ENCODE measurements around the gene DIDO1.

Gene DIDO1

DNA sequence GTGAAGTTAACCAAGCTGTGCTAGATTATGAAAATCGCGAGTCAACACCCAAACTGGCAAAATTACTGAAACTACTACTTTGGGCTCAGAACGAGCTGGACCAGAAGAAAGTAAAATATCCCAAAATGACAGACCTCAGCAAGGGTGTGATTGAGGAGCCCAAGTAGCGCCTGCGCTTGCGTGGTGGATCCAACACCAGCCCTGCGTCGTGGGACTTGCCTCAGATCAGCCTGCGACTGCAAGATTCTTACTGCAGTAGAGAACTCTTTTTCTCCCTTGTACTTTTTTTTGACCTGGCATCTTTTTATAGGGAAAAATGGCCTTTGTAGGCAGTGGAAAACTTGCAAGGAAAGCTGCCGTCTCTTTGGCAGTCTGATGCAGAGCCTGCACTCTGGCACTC is 18.4 kb upstream of the DIDO1 start:
- Histone ChIP-seq H3K9me3 (ENCODE audit: control insufficient read depth, low read length) (no peaks in the 10 kb centered on the region), H3K9ac (ENCODE audit: low read length) (no peak overlapping the region), H3K4me1 (ENCODE audit: control insufficient read depth, insufficient read depth, low read length) (peaks cover 20% of the 10 kb centered on the region), H3K36me3 (ENCODE audit: control insufficient read depth, insufficient read depth, low read length, severe bottlenecking) (peaks cover 57% of the 10 kb centered on the region), H3K4me3 (ENCODE audit: low read length) (no peak overlapping the region), H3K27me3 (replicated peaks; ENCODE audit: control insufficient read depth, insufficient read depth, low read length) (no peaks in the 10 kb centered on the region)
- DNase-seq (ENCODE audit: low read depth) = no peak

DNA sequence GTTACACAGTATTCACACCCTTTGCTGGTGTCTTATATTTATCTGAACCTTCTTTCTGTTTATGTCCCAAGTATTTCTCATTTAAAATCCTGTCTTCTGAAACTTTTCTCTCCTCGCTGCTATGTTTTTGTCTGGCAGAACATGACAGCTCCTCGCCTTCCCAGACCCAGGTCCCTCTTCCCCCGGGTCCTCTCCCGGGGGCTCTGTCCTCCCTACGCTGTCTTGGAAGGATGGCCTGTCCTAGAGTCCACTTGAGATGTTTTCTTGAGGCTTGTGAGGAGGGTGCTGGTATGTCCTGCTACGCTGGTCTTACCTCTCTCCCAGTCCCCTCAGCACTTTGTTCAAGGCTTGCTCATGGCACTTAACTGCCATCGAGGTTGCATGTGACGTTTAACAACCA is 17.9 kb upstream of the DIDO1 start:
- Histone ChIP-seq H3K4me3 (ENCODE audit: low read length) (no peak overlapping the region), H3K36me3 (ENCODE audit: control insufficient read depth, insufficient read depth, low read length, severe bottlenecking) (peaks cover 52% of the 10 kb centered on the region), H3K4me1 (ENCODE audit: control insufficient read depth, insufficient read depth, low read length) (peaks cover 25% of the 10 kb centered on the region)

DNA sequence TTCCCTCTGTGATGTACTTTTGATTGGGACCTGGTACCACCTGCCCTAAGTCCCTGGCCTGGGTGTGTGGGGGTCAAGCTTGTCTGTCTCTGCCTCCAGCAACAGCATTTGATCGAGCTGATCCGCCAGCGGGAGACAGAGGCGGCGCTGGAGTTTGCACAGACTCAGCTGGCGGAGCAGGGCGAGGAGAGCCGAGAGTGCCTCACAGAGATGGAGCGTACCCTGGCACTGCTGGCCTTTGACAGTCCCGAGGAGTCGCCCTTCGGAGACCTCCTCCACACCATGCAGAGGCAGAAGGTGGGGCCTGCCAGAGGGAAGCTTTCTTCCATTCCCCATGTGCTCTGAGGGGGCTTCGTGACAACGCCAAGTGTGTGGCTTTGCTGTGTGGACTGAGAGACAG is 17.1 kb upstream of the DIDO1 start:
- no peak overlapping the region for H3K9ac ChIP-seq (ENCODE audit: low read length)
- peaks cover 27% of the 10 kb centered on the region for H3K4me1 ChIP-seq (ENCODE audit: control insufficient read depth, insufficient read depth, low read length)
- no peaks in the 10 kb centered on the region for H3K9me3 ChIP-seq (ENCODE audit: control insufficient read depth, low read length)
- no peak overlapping the region for H3K4me3 ChIP-seq (ENCODE audit: low read length)
- no peak for DNase-seq (ENCODE audit: low read depth)
- H3K36me3 ChIP-seq (ENCODE audit: control insufficient read depth, insufficient read depth, low read length, severe bottlenecking) = peaks cover 50% of the 10 kb centered on the region
- H3K27me3 ChIP-seq (replicated peaks; ENCODE audit: control insufficient read depth, insufficient read depth, low read length) = no peaks in the 10 kb centered on the region

More for the DNA sequence above, 17.9 kb upstream of the DIDO1 start:
- no peak overlapping the region for H3K9ac ChIP-seq (ENCODE audit: low read length)
- DNase-seq (ENCODE audit: low read depth) = no peak
- no peaks in the 10 kb centered on the region for H3K9me3 ChIP-seq (ENCODE audit: control insufficient read depth, low read length)
- H3K27me3 ChIP-seq (replicated peaks; ENCODE audit: control insufficient read depth, insufficient read depth, low read length) = no peaks in the 10 kb centered on the region

DNA sequence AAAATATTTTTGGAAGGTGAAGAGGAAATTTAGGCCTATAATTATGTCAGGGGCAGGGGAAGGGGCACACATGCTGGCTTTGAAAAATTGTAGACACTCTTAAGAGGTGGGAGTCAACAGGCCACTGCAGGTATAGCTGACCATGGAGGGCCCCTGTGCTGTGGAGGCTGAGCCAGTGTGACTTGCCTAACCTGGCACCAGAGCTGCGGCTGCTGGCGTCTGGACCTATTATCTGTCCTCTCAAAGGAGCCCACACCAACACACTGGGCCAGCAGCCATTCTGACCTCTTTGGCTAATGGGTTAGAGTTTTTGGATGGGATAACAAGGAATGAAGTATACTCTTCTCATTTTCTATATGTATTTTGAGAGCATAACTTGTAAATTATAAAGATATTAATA is 16.2 kb upstream of the DIDO1 start:
- Histone ChIP-seq H3K36me3 (ENCODE audit: control insufficient read depth, insufficient read depth, low read length, severe bottlenecking) (peaks cover 43% of the 10 kb centered on the region), H3K27me3 (replicated peaks; ENCODE audit: control insufficient read depth, insufficient read depth, low read length) (no peaks in the 10 kb centered on the region), H3K4me3 (ENCODE audit: low read length) (no peak overlapping the region), H3K9ac (ENCODE audit: low read length) (peak overlapping the region; percentile 30), H3K9me3 (ENCODE audit: control insufficient read depth, low read length) (no peaks in the 10 kb centered on the region), H3K4me1 (ENCODE audit: control insufficient read depth, insufficient read depth, low read length) (peaks cover 27% of the 10 kb centered on the region)
- no peak for DNase-seq (ENCODE audit: low read depth)

DNA sequence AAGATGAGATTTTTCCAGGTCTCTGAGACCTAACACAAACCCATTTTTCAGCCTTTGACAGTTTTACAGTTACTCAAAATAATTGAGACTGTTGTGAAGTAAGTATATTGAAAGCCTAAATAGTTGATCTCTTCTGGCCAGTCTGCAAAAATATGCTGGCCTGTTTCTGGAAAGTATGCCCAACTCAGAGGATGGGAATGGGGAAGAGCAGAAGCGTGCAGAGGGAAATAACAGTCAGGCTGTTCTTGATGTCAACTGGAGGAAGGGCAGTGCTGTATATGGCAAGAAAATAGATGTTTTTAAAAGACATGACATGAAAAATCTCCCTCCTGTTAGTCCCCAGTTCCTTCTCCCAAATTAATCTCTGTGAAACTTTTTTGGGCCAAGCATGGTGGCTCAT is 15.5 kb upstream of the DIDO1 start:
- Histone ChIP-seq H3K27me3 (replicated peaks; ENCODE audit: control insufficient read depth, insufficient read depth, low read length) (no peaks in the 10 kb centered on the region), H3K9ac (ENCODE audit: low read length) (peak overlapping the region; percentile 30), H3K4me3 (ENCODE audit: low read length) (no peak overlapping the region), H3K36me3 (ENCODE audit: control insufficient read depth, insufficient read depth, low read length, severe bottlenecking) (peaks cover 37% of the 10 kb centered on the region), H3K4me1 (ENCODE audit: control insufficient read depth, insufficient read depth, low read length) (peaks cover 27% of the 10 kb centered on the region), H3K9me3 (ENCODE audit: control insufficient read depth, low read length) (no peaks in the 10 kb centered on the region)
- peak; percentile 53 for DNase-seq (ENCODE audit: low read depth)

DNA sequence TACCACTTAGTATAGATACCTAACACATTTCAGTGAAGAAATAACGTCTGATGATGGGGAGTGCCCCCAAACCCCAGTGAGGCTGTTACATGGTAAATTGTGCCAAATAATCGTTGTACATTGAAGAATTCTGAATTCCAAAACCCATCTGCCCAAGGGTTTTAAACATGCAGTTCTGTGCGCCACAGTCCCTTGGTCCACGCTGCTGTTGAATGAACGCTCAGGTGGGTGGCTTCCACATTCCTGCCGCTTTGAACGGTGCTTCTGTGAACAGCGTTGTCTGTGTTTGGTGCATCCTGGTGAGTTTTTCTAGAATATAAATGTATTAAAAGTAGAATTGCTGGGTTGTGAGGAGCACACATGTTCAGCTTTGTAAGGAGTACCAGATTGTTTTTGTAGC is 14.6 kb upstream of the DIDO1 start:
- no peaks in the 10 kb centered on the region for H3K27me3 ChIP-seq (replicated peaks; ENCODE audit: control insufficient read depth, insufficient read depth, low read length)
- H3K4me3 ChIP-seq (ENCODE audit: low read length) = no peak overlapping the region
- H3K36me3 ChIP-seq (ENCODE audit: control insufficient read depth, insufficient read depth, low read length, severe bottlenecking) = peaks cover 28% of the 10 kb centered on the region
- H3K9me3 ChIP-seq (ENCODE audit: control insufficient read depth, low read length) = no peaks in the 10 kb centered on the region
- DNase-seq (ENCODE audit: low read depth) = no peak
- peaks cover 32% of the 10 kb centered on the region for H3K4me1 ChIP-seq (ENCODE audit: control insufficient read depth, insufficient read depth, low read length)
- H3K9ac ChIP-seq (ENCODE audit: low read length) = peak overlapping the region; percentile 15

DNA sequence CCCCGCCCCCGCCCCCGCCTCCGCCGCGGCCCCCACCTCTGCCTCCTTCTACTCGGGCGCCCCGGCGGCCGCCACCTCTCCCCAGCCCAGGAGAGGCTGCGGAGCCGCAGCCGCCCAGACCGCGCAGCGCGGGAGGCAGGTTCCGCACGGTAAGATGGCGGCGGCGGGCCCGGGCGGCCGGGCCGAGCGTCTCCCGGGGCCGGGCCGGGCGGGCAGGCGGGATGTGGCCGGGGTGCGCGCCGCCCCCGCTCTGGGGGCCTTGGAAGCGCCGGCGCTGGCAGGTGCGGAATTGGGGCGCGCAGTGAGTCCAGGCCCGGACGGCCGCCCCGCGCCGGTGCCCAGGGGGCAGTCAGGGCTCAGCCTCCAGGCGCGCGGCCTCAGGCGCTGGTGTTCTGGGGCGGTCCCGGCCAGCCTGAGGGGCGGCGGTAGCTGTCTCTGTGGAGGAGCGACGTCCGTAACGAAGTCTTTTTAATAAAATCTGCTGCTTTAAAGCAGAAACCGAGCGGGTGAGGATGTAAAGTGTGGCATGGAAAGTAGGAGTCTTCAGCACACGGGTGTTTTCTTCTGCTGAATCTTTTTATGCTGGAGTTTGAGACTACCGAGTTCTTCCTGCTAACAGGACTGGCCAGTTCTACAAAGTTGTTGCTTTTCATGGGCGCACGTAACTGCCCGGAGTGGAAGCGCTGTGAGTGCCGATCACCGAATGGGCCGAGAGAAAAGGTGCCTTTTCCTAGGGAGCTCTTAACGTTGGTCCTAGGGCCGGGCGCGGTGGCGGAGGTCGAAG is 12.0 kb upstream of the DIDO1 start, which contains the start of gene GID8:
Gene GID8, plus strand, starts transcription at position 43 of the 784 bp plus-strand sequence. CDS start 3,356 bp downstream, outside the sequence.
- Histone ChIP-seq H3K9me3 (ENCODE audit: control insufficient read depth, low read length) (no peaks in the 10 kb centered on the region), H3K27me3 (replicated peaks; ENCODE audit: control insufficient read depth, insufficient read depth, low read length) (no peaks in the 10 kb centered on the region), H3K4me1 (ENCODE audit: control insufficient read depth, insufficient read depth, low read length) (peaks cover 38% of the 10 kb centered on the region), H3K4me3 (ENCODE audit: low read length) (peak within 1 kb of the TSS; percentile 98), H3K36me3 (ENCODE audit: control insufficient read depth, insufficient read depth, low read length, severe bottlenecking) (peaks cover 2% of the 10 kb centered on the region), H3K9ac (ENCODE audit: low read length) (peak within 1 kb of the TSS; percentile 96)
- DNase-seq (ENCODE audit: low read depth) = peak; percentile 80

DNA sequence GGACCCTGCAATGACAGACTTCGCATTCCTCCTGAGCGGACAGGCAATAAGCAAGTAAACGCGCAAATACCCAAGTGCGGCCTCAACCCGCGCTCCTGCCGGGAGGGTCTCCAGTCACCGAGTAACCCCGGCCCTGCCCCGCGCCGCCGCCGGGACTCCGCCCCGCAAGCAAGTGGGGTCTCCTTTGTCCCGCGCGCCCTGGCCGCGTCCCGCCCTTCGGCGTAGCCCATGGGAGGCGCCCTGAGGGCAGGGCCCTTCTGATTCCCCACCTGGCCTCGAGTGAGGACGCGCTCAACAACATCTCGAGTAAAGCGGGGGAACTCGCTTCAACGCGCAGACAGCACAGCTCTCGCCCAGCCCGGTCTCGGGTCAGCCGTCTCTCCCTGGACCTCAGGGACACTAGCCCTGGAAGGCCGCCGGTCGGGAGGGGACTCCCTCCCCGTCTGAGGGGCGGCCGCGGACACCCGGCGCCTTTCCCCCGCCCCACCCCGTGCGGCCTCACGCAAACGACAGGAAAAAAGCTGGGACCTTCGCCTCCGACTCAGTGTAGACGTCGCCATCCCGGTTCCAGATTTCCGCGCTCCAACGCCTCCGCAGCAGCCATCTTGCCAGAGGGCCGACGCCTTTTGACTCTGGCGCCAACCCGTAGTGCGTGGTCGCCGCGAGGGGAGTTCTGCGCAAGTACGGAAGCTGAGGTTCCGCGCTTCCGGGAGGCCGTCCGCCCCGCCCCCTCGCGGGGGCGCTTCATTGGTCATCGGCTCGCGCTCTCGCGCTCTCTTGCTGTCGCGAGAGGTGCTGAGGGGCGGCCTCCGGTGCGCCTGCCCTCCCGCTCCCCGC is 11.2 kb upstream of the DIDO1 start:
- H3K9me3 ChIP-seq (ENCODE audit: control insufficient read depth, low read length) = no peaks in the 10 kb centered on the region
- no peaks in the 10 kb centered on the region for H3K27me3 ChIP-seq (replicated peaks; ENCODE audit: control insufficient read depth, insufficient read depth, low read length)
- peaks cover 37% of the 10 kb centered on the region for H3K4me1 ChIP-seq (ENCODE audit: control insufficient read depth, insufficient read depth, low read length)
- peak overlapping the region; percentile 90 for H3K4me3 ChIP-seq (ENCODE audit: low read length)
- DNase-seq (ENCODE audit: low read depth) = peak; percentile 98
- peak overlapping the region; percentile 96 for H3K9ac ChIP-seq (ENCODE audit: low read length)
- H3K36me3 ChIP-seq (ENCODE audit: control insufficient read depth, insufficient read depth, low read length, severe bottlenecking) = no peaks in the 10 kb centered on the region

DNA sequence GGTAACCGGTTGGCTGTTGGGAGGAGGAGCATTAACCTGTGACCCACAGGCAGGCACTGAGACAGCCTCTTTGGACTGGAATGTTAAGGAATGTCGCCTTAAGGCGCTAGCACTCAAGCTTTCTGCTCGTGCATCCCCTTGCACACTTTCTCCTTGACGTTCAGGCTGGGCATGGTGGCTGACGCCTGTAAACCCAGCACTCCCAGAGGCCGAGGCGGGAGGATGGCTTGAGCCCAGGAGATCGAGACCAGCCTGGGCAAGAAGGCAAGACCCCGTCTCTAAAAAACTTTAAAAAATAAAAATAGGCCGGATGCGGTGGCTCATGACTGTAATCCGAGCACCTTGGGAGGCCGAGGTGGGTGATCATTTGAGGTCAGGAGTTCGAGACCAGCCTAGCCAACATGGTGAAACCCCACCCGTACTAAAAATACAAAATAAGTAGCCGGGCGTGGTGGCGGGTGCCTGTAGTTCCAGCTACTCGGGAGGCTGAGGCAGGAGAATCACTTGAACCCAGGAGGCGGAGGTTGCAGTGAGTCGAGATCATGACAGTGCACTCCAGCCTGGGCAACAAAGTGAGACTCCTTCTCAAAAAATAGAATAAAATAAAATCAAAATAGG is 9.8 kb upstream of the DIDO1 start:
- no peaks in the 10 kb centered on the region for H3K9me3 ChIP-seq (ENCODE audit: control insufficient read depth, low read length)
- peaks cover 23% of the 10 kb centered on the region for H3K4me1 ChIP-seq (ENCODE audit: control insufficient read depth, insufficient read depth, low read length)
- no peak for DNase-seq (ENCODE audit: low read depth)
- H3K4me3 ChIP-seq (ENCODE audit: low read length) = peak overlapping the region; percentile 90
- H3K27me3 ChIP-seq (replicated peaks; ENCODE audit: control insufficient read depth, insufficient read depth, low read length) = no peaks in the 10 kb centered on the region
- H3K9ac ChIP-seq (ENCODE audit: low read length) = no peak overlapping the region
- H3K36me3 ChIP-seq (ENCODE audit: control insufficient read depth, insufficient read depth, low read length, severe bottlenecking) = no peaks in the 10 kb centered on the region

DNA sequence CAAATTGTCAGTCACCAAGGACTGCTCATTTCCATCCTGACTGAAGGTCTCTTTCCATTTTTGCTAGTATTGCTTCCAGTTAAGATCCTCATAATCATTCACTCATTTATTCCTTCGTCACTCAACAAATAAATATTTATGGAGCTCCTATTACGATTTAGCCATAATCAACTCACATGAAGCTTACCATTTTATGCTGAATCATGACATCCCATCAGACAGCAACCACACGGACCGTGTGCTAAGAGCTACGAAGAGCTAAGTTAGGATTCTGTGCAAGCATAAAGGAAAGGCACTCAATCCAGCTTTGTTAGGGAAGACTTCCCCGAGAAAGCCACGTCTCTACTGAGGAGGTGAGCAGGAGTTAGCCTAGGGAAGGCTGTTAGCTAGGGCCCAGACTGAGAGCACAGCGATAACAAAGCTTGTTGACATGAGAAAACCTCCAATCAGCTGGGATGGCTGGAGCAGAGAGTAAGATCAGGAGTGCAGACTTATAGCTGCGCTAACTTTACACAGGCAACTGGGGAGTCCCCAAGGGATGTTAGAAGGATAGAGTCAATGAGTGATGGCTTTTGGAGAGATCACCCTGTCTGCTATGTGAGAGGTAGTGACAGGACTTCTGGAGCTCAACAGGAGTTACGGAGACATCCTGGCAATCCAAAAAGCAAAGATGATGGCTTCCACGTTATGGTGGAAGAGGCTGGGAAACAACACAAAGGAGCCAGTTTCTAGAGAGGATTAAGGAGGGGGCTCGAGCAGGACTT is 9.1 kb upstream of the DIDO1 start:
- Histone ChIP-seq H3K36me3 (ENCODE audit: control insufficient read depth, insufficient read depth, low read length, severe bottlenecking) (no peaks in the 10 kb centered on the region), H3K9me3 (ENCODE audit: control insufficient read depth, low read length) (no peaks in the 10 kb centered on the region), H3K4me1 (ENCODE audit: control insufficient read depth, insufficient read depth, low read length) (peaks cover 20% of the 10 kb centered on the region), H3K4me3 (ENCODE audit: low read length) (peak overlapping the region; percentile 90), H3K27me3 (replicated peaks; ENCODE audit: control insufficient read depth, insufficient read depth, low read length) (no peaks in the 10 kb centered on the region), H3K9ac (ENCODE audit: low read length) (no peak overlapping the region)
- DNase-seq (ENCODE audit: low read depth) = no peak

Measured in adipocyte (in vitro differentiated cells).